ENCODE results near the gene TRIM71.

TRIM71 gene

DNA sequence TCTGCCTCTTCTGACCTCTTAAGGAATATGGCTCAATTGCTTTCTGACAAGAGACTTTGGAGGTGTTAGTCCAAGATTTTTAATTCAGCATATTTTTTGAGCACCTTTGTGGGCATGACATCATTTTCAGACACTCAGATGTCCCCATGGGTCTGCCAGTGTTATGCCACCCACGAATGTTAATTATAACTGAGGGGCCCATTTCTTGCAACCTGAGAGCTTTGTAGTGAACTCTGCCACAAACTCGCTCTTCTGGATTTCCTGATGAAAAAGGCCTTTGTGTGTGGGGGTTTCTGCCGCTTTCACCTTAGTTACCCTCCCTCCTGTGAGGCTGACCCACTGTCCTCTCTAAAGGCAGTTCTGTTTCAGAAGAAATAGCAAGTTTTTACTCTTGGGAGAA, 69.1 kb downstream of the TRIM71 start:
- Histone ChIP-seq H3K9me2 (replicated peaks; ENCODE audit: insufficient read depth, low read length) (no peaks in the 10 kb centered on the region), H3K4me3 (ENCODE audit: insufficient read depth, low read length, poor library complexity, severe bottlenecking) (no peak overlapping the region), H3K79me2 (ENCODE audit: insufficient read depth, low read length) (no peaks in the 10 kb centered on the region), H3F3A (ENCODE audit: insufficient read depth) (no peaks in the 10 kb centered on the region), H3K9me3 (ENCODE audit: insufficient read depth, low read length) (no peaks in the 10 kb centered on the region), H3K27me3 (ENCODE audit: low read length) (no peaks in the 10 kb centered on the region), H3K9ac (ENCODE audit: low read length) (no peak overlapping the region), H4K20me1 (ENCODE audit: low read depth, low read length) (no peaks in the 10 kb centered on the region), H3K36me3 (ENCODE audit: low read length) (no peaks in the 10 kb centered on the region), H3K4me2 (ENCODE audit: low read depth, low read length, poor library complexity, severe bottlenecking) (no peak overlapping the region), H2AFZ (ENCODE audit: low read depth, low read length, severe bottlenecking) (no peak overlapping the region), H3K27ac (ENCODE audit: low read depth, low read length) (no peak overlapping the region)
- no peak for TF ChIP-seq EZH2phosphoT487 (conservative IDR thresholded peaks at IDR 0.05; ENCODE audit: low read length)
- TF ChIP-seq, protein P1, sequence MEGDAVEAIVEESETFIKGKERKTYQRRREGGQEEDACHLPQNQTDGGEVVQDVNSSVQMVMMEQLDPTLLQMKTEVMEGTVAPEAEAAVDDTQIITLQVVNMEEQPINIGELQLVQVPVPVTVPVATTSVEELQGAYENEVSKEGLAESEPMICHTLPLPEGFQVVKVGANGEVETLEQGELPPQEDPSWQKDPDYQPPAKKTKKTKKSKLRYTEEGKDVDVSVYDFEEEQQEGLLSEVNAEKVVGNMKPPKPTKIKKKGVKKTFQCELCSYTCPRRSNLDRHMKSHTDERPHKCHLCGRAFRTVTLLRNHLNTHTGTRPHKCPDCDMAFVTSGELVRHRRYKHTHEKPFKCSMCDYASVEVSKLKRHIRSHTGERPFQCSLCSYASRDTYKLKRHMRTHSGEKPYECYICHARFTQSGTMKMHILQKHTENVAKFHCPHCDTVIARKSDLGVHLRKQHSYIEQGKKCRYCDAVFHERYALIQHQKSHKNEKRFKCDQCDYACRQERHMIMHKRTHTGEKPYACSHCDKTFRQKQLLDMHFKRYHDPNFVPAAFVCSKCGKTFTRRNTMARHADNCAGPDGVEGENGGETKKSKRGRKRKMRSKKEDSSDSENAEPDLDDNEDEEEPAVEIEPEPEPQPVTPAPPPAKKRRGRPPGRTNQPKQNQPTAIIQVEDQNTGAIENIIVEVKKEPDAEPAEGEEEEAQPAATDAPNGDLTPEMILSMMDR (IDR thresholded peaks at IDR 0.05; ENCODE audit: insufficient read depth, low read length, poor library complexity, severe bottlenecking), result no peak

DNA sequence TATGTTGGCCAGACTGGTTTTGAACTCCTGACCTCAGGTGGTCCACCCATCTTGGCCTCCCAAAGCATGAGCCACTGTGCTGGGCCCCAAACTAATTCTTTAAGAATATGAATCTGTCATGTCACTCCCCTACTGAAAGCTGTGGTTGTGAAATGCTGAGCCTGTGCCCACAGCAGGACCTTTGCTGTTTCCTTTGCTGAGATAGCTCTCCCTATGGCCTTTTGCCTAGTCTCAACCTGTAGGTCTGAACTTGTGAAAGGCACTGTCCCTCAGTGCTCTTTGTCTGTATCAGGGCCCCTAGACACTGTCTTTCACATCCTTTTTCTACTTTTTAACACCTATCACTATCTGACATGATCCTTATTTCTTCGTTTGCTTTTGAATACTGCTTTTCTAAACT, 70.9 kb downstream of the TRIM71 start:
- Histone ChIP-seq H3K79me2 (ENCODE audit: insufficient read depth, low read length) (no peaks in the 10 kb centered on the region), H3K27me3 (ENCODE audit: low read length) (no peaks in the 10 kb centered on the region), H2AFZ (ENCODE audit: low read depth, low read length, severe bottlenecking) (no peak overlapping the region), H3F3A (ENCODE audit: insufficient read depth) (no peaks in the 10 kb centered on the region), H3K4me3 (ENCODE audit: insufficient read depth, low read length, poor library complexity, severe bottlenecking) (no peak overlapping the region), H4K20me1 (ENCODE audit: low read depth, low read length) (no peaks in the 10 kb centered on the region), H3K9me3 (ENCODE audit: insufficient read depth, low read length) (no peaks in the 10 kb centered on the region), H3K27ac (ENCODE audit: low read depth, low read length) (no peak overlapping the region), H3K4me2 (ENCODE audit: low read depth, low read length, poor library complexity, severe bottlenecking) (no peak overlapping the region), H3K9ac (ENCODE audit: low read length) (no peak overlapping the region), H3K9me2 (replicated peaks; ENCODE audit: insufficient read depth, low read length) (no peaks in the 10 kb centered on the region), H3K36me3 (ENCODE audit: low read length) (no peaks in the 10 kb centered on the region)
- TF ChIP-seq EZH2phosphoT487 (conservative IDR thresholded peaks at IDR 0.05; ENCODE audit: low read length), result no peak
- TF ChIP-seq, protein P1 (IDR thresholded peaks at IDR 0.05; ENCODE audit: insufficient read depth, low read length, poor library complexity, severe bottlenecking), result no peak

DNA sequence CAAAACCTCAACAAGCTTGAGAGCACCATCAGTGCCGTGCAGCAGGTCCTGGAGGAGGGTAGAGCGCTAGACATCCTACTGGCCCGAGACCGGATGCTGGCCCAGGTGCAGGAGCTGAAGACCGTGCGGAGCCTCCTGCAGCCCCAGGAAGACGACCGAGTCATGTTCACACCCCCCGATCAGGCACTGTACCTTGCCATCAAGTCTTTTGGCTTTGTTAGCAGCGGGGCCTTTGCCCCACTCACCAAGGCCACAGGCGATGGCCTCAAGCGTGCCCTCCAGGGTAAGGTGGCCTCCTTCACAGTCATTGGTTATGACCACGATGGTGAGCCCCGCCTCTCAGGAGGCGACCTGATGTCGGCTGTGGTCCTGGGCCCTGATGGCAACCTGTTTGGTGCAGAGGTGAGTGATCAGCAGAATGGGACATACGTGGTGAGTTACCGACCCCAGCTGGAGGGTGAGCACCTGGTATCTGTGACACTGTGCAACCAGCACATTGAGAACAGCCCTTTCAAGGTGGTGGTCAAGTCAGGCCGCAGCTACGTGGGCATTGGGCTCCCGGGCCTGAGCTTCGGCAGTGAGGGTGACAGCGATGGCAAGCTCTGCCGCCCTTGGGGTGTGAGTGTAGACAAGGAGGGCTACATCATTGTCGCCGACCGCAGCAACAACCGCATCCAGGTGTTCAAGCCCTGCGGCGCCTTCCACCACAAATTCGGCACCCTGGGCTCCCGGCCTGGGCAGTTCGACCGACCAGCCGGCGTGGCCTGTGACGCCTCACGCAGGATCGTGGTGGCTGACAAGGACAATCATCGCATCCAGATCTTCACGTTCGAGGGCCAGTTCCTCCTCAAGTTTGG, 72.9 kb downstream of the TRIM71 start:
- no peak overlapping the region for H3K4me2 ChIP-seq (ENCODE audit: low read depth, low read length, poor library complexity, severe bottlenecking)
- H3K27ac ChIP-seq (ENCODE audit: low read depth, low read length), result no peak overlapping the region
- no peaks in the 10 kb centered on the region for H3K27me3 ChIP-seq (ENCODE audit: low read length)
- H2AFZ ChIP-seq (ENCODE audit: low read depth, low read length, severe bottlenecking), result no peak overlapping the region
- H3K9me2 ChIP-seq (replicated peaks; ENCODE audit: insufficient read depth, low read length), result no peaks in the 10 kb centered on the region
- no peaks in the 10 kb centered on the region for H3K36me3 ChIP-seq (ENCODE audit: low read length)
- H3K9me3 ChIP-seq (ENCODE audit: insufficient read depth, low read length), result no peaks in the 10 kb centered on the region
- no peak overlapping the region for H3K9ac ChIP-seq (ENCODE audit: low read length)
- no peak overlapping the region for H3K4me3 ChIP-seq (ENCODE audit: insufficient read depth, low read length, poor library complexity, severe bottlenecking)
- no peaks in the 10 kb centered on the region for H4K20me1 ChIP-seq (ENCODE audit: low read depth, low read length)
- no peaks in the 10 kb centered on the region for H3F3A ChIP-seq (ENCODE audit: insufficient read depth)
- H3K79me2 ChIP-seq (ENCODE audit: insufficient read depth, low read length), result no peaks in the 10 kb centered on the region
- TF ChIP-seq EZH2phosphoT487 (conservative IDR thresholded peaks at IDR 0.05; ENCODE audit: low read length), result no peak
- TF ChIP-seq, protein P1 (IDR thresholded peaks at IDR 0.05; ENCODE audit: insufficient read depth, low read length, poor library complexity, severe bottlenecking), result no peak
